Gastrocnemius medialis (tissue), 4 donors: ENCODE data around the gene PAX6. TPM values are rescaled to one million over a fixed set of nuclear protein-coding genes. Genes with fewer than 3 reads are reported as not detected.

Experiments
- ATAC-seq, 2 donors: fragments of 150-250 bp; one replicate each; pipeline ENCODE4 v1.9.1; 2016
- DNase-seq, 2 donors: peaks; one replicate each; pipeline ENCODE4 v3.0.0-alpha.2; 2019
- H3K27ac ChIP-seq, 4 donors: fragments of 200-600 bp; sonication (generic); 1 replicate in 1 of 4; 2 replicates in 3 of 4; pipeline ENCODE4 v1.5.1; 2016 to 2018; ENCODE audit warnings: mild to moderate bottlenecking in 2 of 4, moderate library complexity in 1 of 4
- H3K27me3 ChIP-seq, 3 donors: fragments of 200-600 bp; sonication (generic) in 2 of 3; 1 replicate in 1 of 3; 2 replicates in 2 of 3; pipeline versions ENCODE4 v1.5.1 to v1.6.0; 2016 to 2019; ENCODE audit warnings: mild to moderate bottlenecking in 1 of 3, moderate library complexity in 1 of 3
- H3K36me3 ChIP-seq, 2 donors: fragments of 200-600 bp; sonication (generic) in 1 of 2; one replicate each; pipeline ENCODE4 v1.5.1; 2017 to 2018
- H3K4me1 ChIP-seq, 2 donors: fragments of 200-600 bp; sonication (generic) in 1 of 2; one replicate each; pipeline ENCODE4 v1.5.1; 2016 to 2017; ENCODE audit warnings: mild to moderate bottlenecking in 2 of 2
- H3K4me3 ChIP-seq, 4 donors: fragments of 200-600 bp; sonication (generic) in 3 of 4; 1 replicate in 1 of 4; 2 replicates in 3 of 4; pipeline ENCODE4 v1.5.1; 2016 to 2019; ENCODE audit warnings: mild to moderate bottlenecking in 2 of 4
- H3K9me3 ChIP-seq, 3 donors: fragments of 200-600 bp; sonication (generic) in 2 of 3; 1 replicate in 1 of 3; 2 replicates in 2 of 3; pipeline ENCODE4 v1.5.1; 2016 to 2019
- CTCF ChIP-seq, 5 experiments: fragments of 450-650 bp in 3 of 5; fragments of 200-600 bp in 2 of 5; sonication (generic) in 2 of 5; IDR thresholded peaks in 4 of 5; conservative IDR thresholded peaks in 1 of 5; 1 replicate in 4 of 5; 2 replicates in 1 of 5; pipeline ENCODE4 v1.5.1; 2016 to 2019; ENCODE audit warnings: antibody characterized with exemption in 5 of 5, mild to moderate bottlenecking in 3 of 5, moderate library complexity in 3 of 5
- POLR2A ChIP-seq, 2 donors: fragments of 450-650 bp; IDR thresholded peaks; one replicate each; pipeline ENCODE4 v1.6.1; 2017; ENCODE audit warnings: antibody characterized with exemption in 2 of 2, mild to moderate bottlenecking in 2 of 2, moderate library complexity in 2 of 2
- in situ Hi-C, 4 donors: fragments of 200-750 bp; cut with MboI; loops; one replicate each; pipeline versions ENCODE4 v1.15.0 to v1.8.0; 2017; ENCODE audit warnings: low sequenced_read_pairs in 4 of 4
- intact Hi-C: fragments of 100-400 bp; cut with DNase I; formaldehyde crosslinking; loops from one replicate; pipeline ENCODE4 v1.15.1; 2023; ENCODE audit warnings: low total_unique reads
- total RNA-seq, 4 donors: library from RNA; depleted of rRNA; stranded (reverse); fragments of >200 nt; gene quantifications; one replicate each; pipeline versions ENCODE4 v1.1.0 to v1.2.3, GENCODE V29; 2016

PAX6 gene
- total RNA-seq, 4 donors from 2014 or later, result not detected

GRCh38 chr11:31825838-31826484 is 14.8 kb upstream of the PAX6 start:
- no peak overlapping the region for H3K4me3 ChIP-seq
- no peak for TF ChIP-seq POLR2A (IDR thresholded peaks at IDR 0.05)
- no peak for TF ChIP-seq CTCF (IDR thresholded peaks at IDR 0.05 in 4 of 5, conservative IDR thresholded peaks at IDR 0.05 in 1 of 5)
- H3K9me3 ChIP-seq, result no peaks in the 10 kb centered on the region
- intact Hi-C loops, result no loop called here
- H3K4me1 ChIP-seq, result no peaks in the 10 kb centered on the region
- ATAC-seq, result no peak
- no peaks in the 10 kb centered on the region for H3K36me3 ChIP-seq
- peaks cover 94 to 99% (median 97%) of the 10 kb centered on the region in 3 donors for H3K27me3 ChIP-seq
- H3K27ac ChIP-seq, result no peak overlapping the region
- in situ Hi-C loops, result no loop called here
- no peak for DNase-seq

GRCh38 chr11:31824879-31825837 is 14.0 kb upstream of the PAX6 start:
- ATAC-seq, result no peak
- no peaks in the 10 kb centered on the region for H3K4me1 ChIP-seq
- DNase-seq, result no peak
- intact Hi-C loops, result no loop called here
- H3K9me3 ChIP-seq, result no peaks in the 10 kb centered on the region
- no peak overlapping the region for H3K4me3 ChIP-seq
- no peaks in the 10 kb centered on the region for H3K36me3 ChIP-seq
- peaks cover 98 to 100% (median 98%) of the 10 kb centered on the region in 3 donors for H3K27me3 ChIP-seq
- no peak for TF ChIP-seq POLR2A (IDR thresholded peaks at IDR 0.05)
- no peak for TF ChIP-seq CTCF (IDR thresholded peaks at IDR 0.05 in 4 of 5, conservative IDR thresholded peaks at IDR 0.05 in 1 of 5)
- H3K27ac ChIP-seq, result no peak overlapping the region
- in situ Hi-C loops, result no loop called here

GRCh38 chr11:31824332-31824878 is 13.3 kb upstream of the PAX6 start:
- in situ Hi-C loops, result no loop called here
- Histone ChIP-seq H3K36me3 (no peaks in the 10 kb centered on the region), H3K9me3 (no peaks in the 10 kb centered on the region), H3K27me3 (peaks cover 98 to 100% (median 99%) of the 10 kb centered on the region in 3 donors), H3K4me1 (no peaks in the 10 kb centered on the region), H3K4me3 (no peak overlapping the region), H3K27ac (no peak overlapping the region)
- no peak for TF ChIP-seq POLR2A (IDR thresholded peaks at IDR 0.05)
- no peak for TF ChIP-seq CTCF (IDR thresholded peaks at IDR 0.05 in 4 of 5, conservative IDR thresholded peaks at IDR 0.05 in 1 of 5)
- no peak for DNase-seq
- no peak for ATAC-seq
- intact Hi-C loops, result no loop called here

- no peak overlapping the region for H3K4me3 ChIP-seq
- DNase-seq, result no peak
- no peak overlapping the region for H3K27ac ChIP-seq
- no peak for ATAC-seq
- TF ChIP-seq CTCF (IDR thresholded peaks at IDR 0.05 in 4 of 5, conservative IDR thresholded peaks at IDR 0.05 in 1 of 5) (no peak), POLR2A (IDR thresholded peaks at IDR 0.05) (no peak)
- H3K36me3 ChIP-seq, result no peaks in the 10 kb centered on the region
- no peaks in the 10 kb centered on the region for H3K9me3 ChIP-seq
- in situ Hi-C loops, result no loop called here
- peaks cover 98 to 100% (median 99%) of the 10 kb centered on the region in 3 donors for H3K27me3 ChIP-seq
- intact Hi-C loops, result no loop called here
- no peaks in the 10 kb centered on the region for H3K4me1 ChIP-seq
These were observed 12.7 kb upstream of the PAX6 start for GRCh38 chr11:31823644-31824331.
